Uterus (tissue), 2 donors: ENCODE results near the gene BCL2L1.

Source experiments
- CTCF ChIP-seq, 4 experiments: fragments of 200-600 bp in 2 of 4; fragments of 450-650 bp in 2 of 4; sonication (generic) in 2 of 4; IDR thresholded peaks; one replicate each; pipeline ENCODE4 v1.5.1; 2016 to 2019; ENCODE audit warnings: antibody characterized with exemption in 4 of 4, mild to moderate bottlenecking in 2 of 4, moderate library complexity in 1 of 4
- POLR2A ChIP-seq, 2 donors: fragments of 450-650 bp; IDR thresholded peaks; one replicate each; pipeline ENCODE4 v1.6.1; 2016; ENCODE audit warnings: antibody characterized with exemption in 2 of 2, mild to moderate bottlenecking in 1 of 2, moderate library complexity in 1 of 2

- TF ChIP-seq CTCF (IDR thresholded peaks at IDR 0.05) (no peak), POLR2A (IDR thresholded peaks at IDR 0.05) (no peak)
These were observed 79.8 kb downstream of the BCL2L1 start for GRCh38 chr20:31642837-31643236.
